ENCODE measurements around the gene TFEB.

TFEB gene

DNA sequence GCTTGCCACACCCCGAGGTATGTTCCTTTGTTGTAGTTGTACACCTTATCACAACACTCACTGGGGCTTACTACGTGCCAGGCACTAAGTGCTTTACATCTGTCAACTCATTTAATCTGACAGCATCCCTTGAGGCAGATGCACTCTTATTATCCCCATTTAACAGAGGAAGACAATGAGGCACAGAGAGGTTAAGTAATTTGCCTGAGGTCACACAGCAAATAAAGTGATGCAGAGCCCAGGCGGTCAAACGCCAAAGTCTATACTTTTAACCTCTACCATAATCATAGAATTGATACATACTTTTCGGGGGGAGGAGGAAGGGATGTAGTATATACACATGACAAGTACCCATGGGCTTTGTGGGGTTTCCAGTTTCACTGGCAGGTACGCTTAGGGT, 59.4 kb downstream of the TFEB start:
- DNase-seq (ENCODE audit: low read depth in 3 of 3), result no peak

DNA sequence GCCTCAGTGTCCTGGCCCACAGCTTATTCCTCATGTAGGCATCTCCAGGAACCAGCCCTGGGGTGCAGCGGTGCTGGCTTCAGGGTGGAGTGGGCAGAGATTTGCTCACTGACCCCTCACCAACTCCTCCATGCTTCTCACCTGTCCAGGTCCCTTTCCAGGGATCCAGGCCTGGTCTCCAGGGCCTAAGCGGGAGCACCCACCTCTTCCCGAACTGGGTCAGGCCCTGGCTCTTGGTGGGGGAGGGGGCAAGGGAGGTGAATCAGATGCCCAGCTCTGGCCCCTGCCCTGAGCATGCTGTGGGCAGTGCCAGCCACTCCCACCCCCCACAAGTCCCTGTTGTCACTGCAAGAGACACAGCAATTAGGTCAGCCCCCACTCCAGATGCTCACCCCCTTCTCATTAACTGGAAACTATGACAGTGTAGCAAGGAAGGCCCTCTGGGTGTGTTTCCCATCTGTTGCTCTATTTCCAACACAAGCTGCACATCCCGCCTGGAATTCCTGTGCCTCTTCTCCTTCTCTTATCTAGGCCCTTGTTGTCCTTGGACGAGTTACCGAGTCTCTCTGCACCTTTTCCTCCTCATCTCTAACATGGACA, 60.1 kb downstream of the TFEB start:
- no peak for DNase-seq (ENCODE audit: low read depth in 3 of 3)

DNA sequence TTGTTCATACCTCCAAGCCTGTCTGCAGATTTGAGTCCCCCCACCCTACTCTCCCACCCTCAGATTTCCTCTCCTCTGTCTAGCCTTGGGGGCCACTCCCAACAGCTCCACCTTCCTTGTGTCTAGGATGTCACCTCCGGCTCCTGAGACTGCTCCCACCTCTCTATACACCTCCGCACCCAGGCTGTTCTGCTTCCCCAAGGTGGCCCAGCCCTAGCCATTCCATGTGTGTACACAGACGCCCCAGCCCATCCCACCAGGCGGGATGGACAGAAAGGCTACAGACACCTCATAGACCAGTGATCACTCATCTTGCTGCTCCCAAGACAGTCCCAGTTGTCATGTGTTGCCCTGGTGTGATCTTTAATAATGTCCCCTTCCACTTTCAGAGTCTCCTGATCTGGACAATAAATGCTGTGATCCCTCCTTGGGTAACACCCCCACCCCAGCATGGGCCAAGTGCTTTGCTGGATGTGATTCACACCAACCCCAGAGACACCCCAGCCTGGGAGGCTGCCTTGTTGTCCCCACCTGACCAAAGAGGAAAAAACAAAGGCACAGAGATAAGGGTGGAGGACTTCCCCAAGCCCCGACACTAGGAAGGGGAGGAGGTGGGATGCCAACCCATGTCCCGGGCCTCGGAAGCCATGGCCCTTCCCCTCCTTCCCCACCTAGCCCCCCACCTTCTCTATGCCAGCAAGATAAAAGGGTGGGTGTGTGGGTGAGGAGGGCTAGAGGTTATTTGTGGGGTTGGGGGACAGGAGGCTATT, 61.0 kb downstream of the TFEB start:
- no peak for DNase-seq (ENCODE audit: low read depth in 3 of 3)

DNA sequence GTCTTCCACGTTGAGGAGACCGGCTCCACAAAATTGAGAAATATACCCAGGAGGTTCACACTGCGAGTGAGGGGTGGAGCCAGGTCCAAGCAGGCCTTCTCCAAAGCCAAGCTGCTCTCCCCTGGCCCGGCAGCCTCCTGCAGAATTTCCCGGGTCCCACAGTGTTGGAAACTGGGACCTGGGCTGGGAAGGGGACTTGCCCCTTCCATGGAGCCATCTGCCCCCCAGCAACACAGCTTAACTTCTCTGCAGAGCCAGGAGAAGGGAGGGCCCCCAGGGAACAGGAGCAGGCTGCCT, 61.8 kb downstream of the TFEB start:
- no peak for DNase-seq (ENCODE audit: low read depth in 3 of 3)

DNA sequence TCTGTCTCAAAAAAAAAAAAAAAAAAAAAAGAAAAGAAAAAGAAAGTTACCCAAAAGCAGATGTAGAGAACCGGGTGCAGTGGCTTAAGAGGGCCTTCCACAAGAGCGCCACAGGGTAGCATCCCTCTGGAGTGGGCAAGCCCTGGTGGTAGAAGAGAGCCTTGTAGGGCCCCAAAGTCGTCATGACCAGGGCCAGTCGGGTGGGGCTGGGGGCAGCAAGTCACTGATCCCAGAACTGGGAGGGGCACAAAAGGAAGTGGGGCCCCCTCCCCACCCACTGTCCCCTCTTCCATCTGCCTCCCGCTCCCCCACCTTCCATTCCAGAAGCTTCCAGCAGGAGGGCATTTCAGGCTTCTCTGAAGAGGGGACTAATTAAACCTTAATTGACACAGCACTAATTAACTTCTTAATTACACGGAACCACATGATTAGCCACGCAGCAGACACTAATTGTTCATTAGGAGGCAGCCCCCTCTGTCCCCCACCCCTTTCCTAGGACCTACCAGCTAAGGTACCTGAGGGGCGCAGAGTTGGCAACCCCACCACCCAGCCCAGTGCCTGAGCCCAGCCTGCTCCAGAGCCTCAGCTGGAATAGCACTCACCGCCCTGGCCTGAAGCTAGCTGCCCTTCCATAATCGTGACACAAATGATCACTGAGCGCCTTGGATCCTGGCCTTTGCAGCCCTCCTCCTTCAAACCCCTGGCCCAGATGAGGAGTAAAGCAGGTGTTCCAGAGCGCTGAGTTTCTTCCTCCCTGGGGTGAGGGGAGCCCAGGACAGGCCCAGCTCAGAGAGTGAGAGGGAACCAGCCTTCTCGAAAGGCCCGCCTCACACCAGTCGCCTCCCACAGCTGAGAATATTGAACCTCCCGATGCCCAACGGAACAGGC, 62.3 kb downstream of the TFEB start:
- no peak for DNase-seq (ENCODE audit: low read depth in 3 of 3)

DNA sequence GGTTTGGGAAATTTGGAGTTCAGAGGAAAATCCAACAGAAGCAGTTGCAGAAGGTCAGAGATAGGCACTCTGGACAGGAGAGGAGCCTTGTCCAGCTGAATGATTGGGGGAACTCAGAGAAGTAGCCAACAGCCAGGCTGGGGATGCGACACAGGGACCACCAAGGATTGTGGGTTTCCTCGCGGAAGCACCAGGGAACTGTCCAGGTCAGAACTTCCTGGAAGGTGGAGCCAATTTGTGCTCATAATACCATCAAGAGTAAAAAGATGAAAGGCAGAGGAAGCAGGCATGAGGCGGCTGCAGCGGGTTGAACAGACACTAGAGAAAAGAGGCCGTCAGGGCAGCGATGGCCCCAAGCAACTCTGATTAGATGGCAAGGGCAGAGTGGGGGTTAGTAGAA, 63.4 kb downstream of the TFEB start:
- DNase-seq (ENCODE audit: low read depth in 3 of 3), result no peak

DNA sequence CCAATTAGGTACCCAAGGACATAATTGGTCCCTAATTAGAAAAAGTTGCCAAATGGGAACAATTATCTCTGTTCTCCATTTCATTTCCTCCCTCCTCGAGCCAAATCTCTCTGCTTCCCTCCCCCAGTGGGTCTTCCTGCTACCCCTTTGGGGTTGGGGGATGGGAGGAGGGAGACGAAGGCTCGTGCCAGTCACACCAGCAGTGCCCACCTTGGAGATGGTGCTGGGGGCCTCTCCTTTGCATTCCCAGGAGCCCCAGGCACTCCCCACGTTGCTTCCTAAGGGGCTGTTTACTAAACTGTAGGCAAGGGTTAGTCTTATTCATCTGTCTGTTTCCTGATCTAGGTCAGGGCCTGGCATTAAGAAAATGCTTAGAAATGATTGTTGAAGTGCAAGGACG, 64.0 kb downstream of the TFEB start:
- DNase-seq (ENCODE audit: low read depth in 3 of 3), result no peak

DNA sequence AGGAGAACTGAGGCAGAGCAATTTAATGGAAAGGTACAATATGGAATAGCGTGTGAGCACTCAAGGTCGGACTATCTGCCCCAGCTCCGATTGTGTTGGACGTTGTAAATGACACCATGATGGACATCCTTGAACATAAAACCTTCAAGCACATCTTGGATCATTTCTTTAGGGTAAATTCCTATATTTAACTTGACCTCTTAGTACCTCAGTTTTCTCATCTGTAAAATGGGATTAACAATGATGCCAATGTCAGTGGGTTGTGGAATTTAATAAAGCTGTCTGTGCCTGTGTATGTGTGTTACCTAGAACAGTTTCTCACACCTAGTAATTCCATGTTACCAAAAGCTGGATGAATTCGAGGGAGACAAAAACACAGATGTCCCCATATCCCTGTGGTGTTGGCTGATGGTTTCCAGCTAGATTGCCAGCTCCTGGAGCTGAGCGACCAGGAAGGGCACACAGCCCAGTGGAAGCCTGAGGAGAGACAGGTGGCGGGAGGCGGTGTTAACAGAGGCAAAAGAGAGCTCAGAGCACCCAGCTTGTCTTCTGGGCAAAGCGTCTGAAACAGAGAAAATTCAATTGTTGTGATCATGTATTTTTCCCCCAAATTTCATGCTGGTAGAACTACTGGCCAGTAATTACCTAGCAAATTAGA, 64.6 kb downstream of the TFEB start:
- no peak for DNase-seq (ENCODE audit: low read depth in 3 of 3)

DNA sequence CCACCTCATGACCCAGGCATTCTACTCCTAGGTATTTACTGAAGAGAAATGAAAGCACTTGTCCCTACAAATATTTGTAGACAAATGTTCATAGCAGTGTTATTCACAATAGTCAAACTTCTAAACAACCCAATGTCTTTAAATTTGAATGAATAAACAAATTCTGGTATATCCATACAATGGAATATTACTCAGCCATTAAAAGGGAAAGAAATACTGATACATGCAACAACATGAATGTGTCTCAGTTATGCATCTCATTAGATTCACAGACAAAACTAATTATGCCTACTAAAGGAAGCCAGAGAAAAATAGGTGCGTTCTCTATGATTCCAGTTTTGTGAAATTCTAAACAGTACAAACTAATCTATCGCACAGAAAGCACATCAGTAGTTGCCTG, 66.4 kb downstream of the TFEB start:
- no peak for DNase-seq (ENCODE audit: low read depth in 3 of 3)

GRCh38 chr6:41667195-41667594, 68.2 kb downstream of the TFEB start:
- no peak for DNase-seq (ENCODE audit: low read depth in 3 of 3)

DNA sequence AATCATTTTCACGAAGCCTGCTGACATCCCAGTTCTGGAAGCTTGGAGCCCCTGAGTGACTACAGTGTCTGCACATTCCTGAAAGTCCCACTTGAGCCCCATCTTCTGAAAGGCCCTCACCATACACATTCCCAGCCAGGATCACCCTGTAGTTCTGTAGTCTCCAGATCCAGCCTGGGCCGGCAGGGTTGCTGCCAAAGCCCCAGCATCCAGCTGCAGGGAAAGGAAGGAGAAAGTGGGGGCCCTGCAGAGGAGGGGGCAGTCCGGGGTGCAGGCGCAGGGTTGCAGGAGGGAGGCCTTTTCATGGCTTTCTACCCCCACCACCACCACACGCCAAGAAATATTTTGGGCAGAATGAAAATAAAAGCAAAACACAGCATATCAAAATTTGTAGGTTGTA, 71.1 kb downstream of the TFEB start:
- no peak for DNase-seq (ENCODE audit: low read depth in 3 of 3)

DNA sequence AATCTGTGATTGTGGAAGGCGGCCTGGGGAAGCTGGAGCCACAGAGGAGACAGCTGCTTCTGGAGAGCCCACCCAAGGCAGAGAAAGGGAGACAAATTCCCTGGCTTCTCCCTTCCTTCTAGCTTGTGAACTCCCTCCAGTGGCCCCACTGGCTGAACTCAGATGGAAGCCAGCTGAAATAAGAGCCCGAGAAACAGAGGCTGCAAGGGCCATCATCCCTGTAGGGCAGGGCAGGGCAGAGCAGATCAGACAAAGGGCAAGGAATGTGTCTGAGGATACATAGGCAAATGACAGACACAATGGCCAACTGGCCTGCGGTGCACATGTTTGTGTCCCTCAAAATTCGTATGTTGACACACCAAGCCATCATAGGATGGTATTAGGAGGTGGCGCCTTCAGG, 71.8 kb downstream of the TFEB start:
- DNase-seq (ENCODE audit: low read depth in 3 of 3), result no peak

GRCh38 chr6:41659935-41660334, 75.5 kb downstream of the TFEB start:
- no peak for DNase-seq (ENCODE audit: low read depth in 3 of 3)

DNA sequence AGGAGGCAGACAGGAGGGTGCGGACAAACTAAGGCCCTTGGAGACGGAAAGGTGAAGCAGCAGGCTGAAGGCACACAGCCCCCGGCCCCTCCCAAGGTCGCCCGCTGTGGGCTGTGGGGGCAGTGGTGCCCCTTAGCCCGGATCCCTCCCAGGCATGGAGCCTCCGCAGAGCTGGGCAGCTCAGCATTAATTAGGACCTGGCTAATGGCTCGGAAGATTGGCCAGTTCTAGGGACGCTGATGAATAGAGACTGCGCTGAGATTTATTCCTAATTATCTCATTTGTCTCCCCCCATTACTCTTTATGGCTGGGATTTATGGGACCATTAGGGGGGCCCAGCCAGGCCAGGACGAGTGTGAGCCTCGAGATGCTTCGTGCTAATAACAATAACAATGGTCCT, 76.8 kb downstream of the TFEB start:
- DNase-seq (ENCODE audit: low read depth in 3 of 3), result no peak

DNA sequence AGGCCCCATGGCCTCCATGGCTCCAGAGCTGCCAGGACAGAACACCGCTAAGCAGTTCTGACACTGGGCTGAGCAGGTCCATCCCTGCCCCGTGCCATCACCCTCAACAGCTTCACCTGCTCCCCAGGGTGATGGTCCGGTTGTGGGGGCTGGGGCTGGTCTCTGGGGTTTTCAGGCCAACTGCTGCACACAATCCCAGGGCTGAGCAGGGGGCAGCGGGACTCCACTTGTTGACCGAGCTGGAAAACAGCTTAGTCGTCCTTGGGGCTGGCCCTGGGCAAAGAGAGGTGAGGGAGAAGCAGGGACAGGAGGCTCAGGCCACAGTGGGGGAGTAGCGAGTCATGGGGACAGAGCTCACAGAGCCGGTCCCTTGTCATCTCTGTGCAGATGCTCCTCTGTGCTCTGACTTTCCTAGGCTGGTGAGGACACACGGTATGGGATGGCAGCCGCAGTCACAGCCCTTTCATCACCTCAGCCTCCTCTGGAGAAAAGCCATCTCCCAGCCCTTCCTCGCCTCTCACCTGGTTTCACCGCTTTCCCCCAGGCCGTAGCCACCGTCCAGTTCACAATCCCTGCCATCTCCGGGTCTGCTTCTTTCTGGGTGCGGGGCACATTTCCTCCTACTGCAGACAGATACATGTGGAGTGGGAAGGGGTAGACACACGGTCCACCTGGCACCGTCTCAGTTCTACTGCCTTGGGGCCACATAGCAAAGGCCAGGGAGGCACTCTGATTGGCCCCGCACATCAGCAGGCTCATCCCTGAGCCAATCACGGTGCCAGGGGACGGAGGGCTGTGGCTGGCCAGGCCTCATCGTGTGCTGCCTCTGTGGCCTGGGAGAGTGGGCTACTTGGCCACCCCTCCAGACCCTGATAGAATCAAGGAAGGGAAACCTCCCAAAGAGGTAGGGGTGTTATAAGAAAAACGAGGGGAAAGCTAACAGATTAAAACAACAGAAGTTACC, 78.0 kb downstream of the TFEB start:
- DNase-seq (ENCODE audit: low read depth in 3 of 3), result no peak

DNA sequence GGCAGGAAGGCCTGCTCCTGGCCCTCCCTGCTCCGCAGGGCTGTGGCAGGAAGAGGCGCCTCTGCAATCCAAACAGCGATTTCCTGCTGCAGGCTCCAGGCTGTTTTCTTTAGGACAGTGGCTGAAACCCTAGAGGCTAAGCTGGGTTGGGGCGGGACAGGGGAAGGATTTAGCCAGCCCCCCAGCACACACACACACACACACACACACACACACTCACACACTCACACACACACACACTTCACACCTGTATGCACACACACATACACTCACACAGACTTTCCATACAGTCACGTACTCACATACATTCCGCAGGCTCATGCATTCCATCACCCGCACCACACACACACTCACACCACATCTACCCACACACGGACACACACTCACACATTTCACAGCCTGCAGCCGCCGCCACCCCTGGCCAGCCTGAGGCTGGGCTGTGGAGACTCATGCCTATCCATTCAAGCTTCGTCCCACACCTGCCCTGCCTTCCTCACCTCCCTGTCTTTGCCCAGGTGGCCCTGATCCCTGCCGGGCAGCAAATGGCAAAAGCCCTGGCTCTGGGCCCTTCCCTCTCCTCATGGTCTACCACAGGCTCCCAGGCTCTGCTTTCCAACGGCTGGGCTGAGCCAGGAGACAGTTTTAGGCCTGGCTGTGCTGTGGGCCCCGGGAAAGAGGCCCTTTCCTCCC, 79.3 kb downstream of the TFEB start:
- no peak for DNase-seq (ENCODE audit: low read depth in 3 of 3)

GRCh38 chr6:41655646-41656001, 79.8 kb downstream of the TFEB start:
- DNase-seq (ENCODE audit: low read depth in 3 of 3), result no peak

DNA sequence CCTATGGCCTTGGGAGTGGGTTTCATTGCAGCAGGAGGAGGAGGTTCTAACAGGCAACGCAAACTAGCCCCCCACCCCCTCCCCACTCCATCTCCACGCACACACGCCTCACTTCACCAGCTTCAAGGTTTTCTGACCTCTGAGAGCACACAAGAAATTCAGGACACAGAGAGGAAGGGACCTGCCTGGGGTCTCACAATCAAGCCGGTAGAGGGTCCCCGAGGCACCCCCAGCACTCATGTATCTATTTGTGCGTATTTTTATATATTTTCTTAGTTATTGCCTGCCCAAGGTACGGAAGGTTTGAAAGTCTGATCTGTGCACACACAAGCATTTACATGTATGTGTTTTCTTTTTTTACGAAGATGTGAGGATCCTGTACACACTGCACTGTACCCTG, 80.2 kb downstream of the TFEB start:
- no peak for DNase-seq (ENCODE audit: low read depth in 3 of 3)

GRCh38 chr6:41654698-41655151, 80.7 kb downstream of the TFEB start:
- no peak for DNase-seq (ENCODE audit: low read depth in 3 of 3)

DNA sequence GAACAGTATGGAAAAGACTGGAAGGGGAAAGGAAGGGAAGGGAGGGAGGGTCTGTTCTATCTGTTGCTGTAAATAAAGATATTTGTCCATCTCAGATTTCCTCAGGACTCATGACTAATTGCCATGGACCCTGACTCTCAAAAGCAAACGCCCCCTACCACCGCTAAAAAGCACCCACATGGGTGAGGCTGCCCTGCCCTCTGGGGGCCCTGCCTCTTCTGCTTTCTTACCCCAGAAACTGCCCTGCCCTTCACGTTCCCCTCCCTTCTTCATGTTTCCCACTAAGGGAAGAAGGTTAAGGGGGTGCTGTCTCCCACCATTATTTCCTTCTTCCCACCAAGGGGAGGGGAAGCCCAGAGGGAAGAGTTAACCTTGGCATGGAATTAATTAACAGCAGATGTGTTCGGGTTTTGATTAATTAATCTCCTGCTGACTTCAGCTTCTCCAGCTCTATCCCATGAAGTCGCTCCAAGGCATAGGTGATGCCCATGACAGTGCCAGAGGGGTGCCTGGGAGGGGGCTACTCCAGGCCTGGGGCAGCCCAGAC, 81.2 kb downstream of the TFEB start:
- DNase-seq (ENCODE audit: low read depth in 3 of 3), result no peak

All from stimulated activated CD4-positive, alpha-beta T cell treated with anti-CD3 and anti-CD28 coated beads, TNF-alpha, amount 100 ng/mL, for 24 hours (primary cell).